A673 (cell line): ENCODE results near the gene APOBEC3C.
"Not testable (repeated sequence)": the region's sequence is repeated elsewhere in the genome, so short reads cannot be mapped to it uniquely, and the experiment has no call there.

ENCODE experiments used
- CTCF ChIP-seq: fragments of 300-800, 200-600 bp; sonication (generic); conservative IDR thresholded peaks from 2 replicates; pipeline ENCODE4 v1.5.1; 2017; ENCODE audit warnings: low read depth, mild to moderate bottlenecking, antibody characterized with exemption, low read length, moderate library complexity, mixed read lengths
- EZH2 ChIP-seq: fragments of 200-600 bp; sonication (generic); IDR thresholded peaks from 2 replicates; pipeline ENCODE4 v1.6.1; 2017; ENCODE audit warnings: borderline replicate concordance, low read depth, mild to moderate bottlenecking, mixed read lengths, antibody characterized with exemption, low read length; ENCODE audit not compliant: poor library complexity, severe bottlenecking

DNA sequence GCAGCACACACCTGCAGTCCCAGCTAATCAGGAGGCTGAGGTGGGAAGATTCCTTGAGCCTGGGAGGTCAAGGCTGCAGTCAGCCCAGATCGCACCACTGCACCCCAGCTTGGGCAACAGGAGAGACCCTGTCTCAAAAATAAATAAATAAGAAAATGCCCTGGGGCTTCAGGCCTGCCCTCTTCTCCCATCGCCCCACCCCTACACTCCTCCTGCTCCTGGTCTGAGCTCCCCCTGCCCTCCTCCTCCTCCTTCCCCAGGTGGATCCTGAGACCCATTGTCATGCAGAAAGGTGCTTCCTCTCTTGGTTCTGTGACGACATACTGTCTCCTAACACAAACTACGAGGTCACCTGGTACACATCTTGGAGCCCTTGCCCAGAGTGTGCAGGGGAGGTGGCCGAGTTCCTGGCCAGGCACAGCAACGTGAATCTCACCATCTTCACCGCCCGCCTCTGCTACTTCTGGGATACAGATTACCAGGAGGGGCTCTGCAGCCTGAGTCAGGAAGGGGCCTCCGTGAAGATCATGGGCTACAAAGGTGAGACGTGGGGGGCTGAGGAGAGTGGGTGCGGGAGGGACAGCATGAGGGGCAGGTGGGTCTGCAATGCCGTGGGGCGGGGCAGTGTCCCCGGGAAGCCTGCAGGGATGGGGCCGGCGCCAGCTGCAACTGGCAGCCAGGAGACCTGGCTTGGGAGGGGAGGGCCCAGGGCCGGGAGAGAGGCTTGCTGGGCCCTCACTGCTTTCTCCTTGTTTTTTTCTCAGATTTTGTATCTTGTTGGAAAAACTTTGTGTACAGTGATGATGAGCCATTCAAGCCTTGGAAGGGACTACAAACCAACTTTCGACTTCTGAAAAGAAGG lies 17.6 kb downstream of the APOBEC3C start:
- not testable (repeated sequence) for TF ChIP-seq CTCF, EZH2
